Loucy (cell line): ENCODE results near the gene TNIP2.

Source experiments
- H2AFZ ChIP-seq: fragments of 200-600 bp; sonication (generic); 2 replicates; pipeline ENCODE4 v1.6.0; 2016; ENCODE audit warnings: antibody characterized with exemption, mild to moderate bottlenecking, low read length, moderate library complexity
- H3F3A ChIP-seq: fragments of 200-600 bp; 2 replicates; pipeline ENCODE4 v1.6.0; 2016; ENCODE audit warnings: antibody characterized with exemption, low read depth, mild to moderate bottlenecking
- H3K27me3 ChIP-seq: fragments of 200-600 bp; sonication (generic); 2 replicates; pipeline ENCODE4 v1.6.1; 2014; ENCODE audit warnings: low read length, mild to moderate bottlenecking; ENCODE audit not compliant: insufficient read depth, poor library complexity, severe bottlenecking
- H3K36me3 ChIP-seq: fragments of 200-600 bp; sonication (generic); 2 replicates; pipeline ENCODE4 v1.6.1; 2016; ENCODE audit warnings: low read length; ENCODE audit not compliant: insufficient read depth
- H3K4me1 ChIP-seq: fragments of 200-600 bp; sonication (generic); 2 replicates; pipeline ENCODE4 v1.5.1; 2014; ENCODE audit warnings: low read length, mild to moderate bottlenecking; ENCODE audit not compliant: insufficient read depth, poor library complexity, severe bottlenecking
- H3K4me2 ChIP-seq: fragments of 200-600 bp; sonication (generic); 2 replicates; pipeline ENCODE4 v1.6.0; 2014; ENCODE audit warnings: antibody characterized with exemption, low read length, low read depth, mild to moderate bottlenecking; ENCODE audit not compliant: poor library complexity, severe bottlenecking
- H3K4me3 ChIP-seq: fragments of 200-600 bp; sonication (generic); 2 replicates; pipeline ENCODE4 v1.5.1; 2014; ENCODE audit warnings: low read length, mild to moderate bottlenecking, mixed read lengths; ENCODE audit not compliant: poor library complexity, severe bottlenecking
- H3K79me2 ChIP-seq: fragments of 200-600 bp; sonication (generic); 2 replicates; pipeline ENCODE4 v1.6.1; 2014; ENCODE audit warnings: low read length; ENCODE audit not compliant: insufficient read depth
- H3K9ac ChIP-seq: fragments of 200-600 bp; sonication (generic); 2 replicates; pipeline ENCODE4 v1.6.0; 2014; ENCODE audit warnings: mild to moderate bottlenecking, low read depth, low read length, moderate library complexity; ENCODE audit not compliant: poor library complexity, severe bottlenecking
- H3K9me2 ChIP-seq: fragments of 200-600 bp; sonication (generic); replicated peaks from 2 replicates; pipeline ENCODE4 v1.6.1; 2016; ENCODE audit warnings: low read depth, low read length, mixed read lengths
- H3K9me3 ChIP-seq: fragments of 200-600 bp; sonication (generic); 2 replicates; pipeline ENCODE4 v1.6.1; 2014; ENCODE audit warnings: mild to moderate bottlenecking, antibody characterized with exemption, low read length, low read depth; ENCODE audit not compliant: insufficient read depth
- H4K20me1 ChIP-seq: fragments of 200-600 bp; sonication (generic); 2 replicates; pipeline ENCODE4 v1.6.0; 2014; ENCODE audit warnings: antibody characterized with exemption, low read length, mild to moderate bottlenecking; ENCODE audit not compliant: insufficient read depth, poor library complexity, severe bottlenecking
- CTCF ChIP-seq: fragments of 200-600 bp; sonication (generic); conservative IDR thresholded peaks from 2 replicates; pipeline ENCODE4 v1.5.1; 2014; ENCODE audit warnings: mild to moderate bottlenecking, antibody characterized with exemption, low read length
- EZH2phosphoT487 ChIP-seq: fragments of 200-600 bp; IDR thresholded peaks from 2 replicates; pipeline ENCODE4 v1.6.1; 2018; ENCODE audit warnings: antibody characterized with exemption, mild to moderate bottlenecking, moderate library complexity, borderline replicate concordance

The TNIP2 gene

GRCh38 chr4:2754848-2755819 is 1.0 kb downstream of the TNIP2 start:
- Histone ChIP-seq H3K4me1 (peaks cover 17% of the 10 kb centered on the region), H3K4me3 (peak overlapping the region; percentile 90), H3K36me3 (no peaks in the 10 kb centered on the region), H4K20me1 (peaks cover 18% of the 10 kb centered on the region), H3K27me3 (no peaks in the 10 kb centered on the region), H3K79me2 (peaks cover 45% of the 10 kb centered on the region), H2AFZ (peak overlapping the region; percentile 87; the same call in 1 of the 2 replicates), H3F3A (no peaks in the 10 kb centered on the region), H3K9ac (peak overlapping the region; percentile 90), H3K9me2 (no peaks in the 10 kb centered on the region), H3K4me2 (peak overlapping the region; percentile 92), H3K9me3 (no peaks in the 10 kb centered on the region)
- no peak for TF ChIP-seq CTCF
- TF ChIP-seq EZH2phosphoT487: no peak

GRCh38 chr4:2753436-2753835 is 2.7 kb downstream of the TNIP2 start:
- H3K4me2 ChIP-seq: peak overlapping the region; percentile 92
- no peak overlapping the region for H3K4me3 ChIP-seq
- H3K9me2 ChIP-seq: no peaks in the 10 kb centered on the region
- TF ChIP-seq EZH2phosphoT487: no peak
- no peak for TF ChIP-seq CTCF
- no peaks in the 10 kb centered on the region for H3K9me3 ChIP-seq
- H3K27me3 ChIP-seq: no peaks in the 10 kb centered on the region
- H3F3A ChIP-seq: no peaks in the 10 kb centered on the region
- H3K79me2 ChIP-seq: peaks cover 60% of the 10 kb centered on the region
- H3K4me1 ChIP-seq: peaks cover 17% of the 10 kb centered on the region
- H4K20me1 ChIP-seq: peaks cover 21% of the 10 kb centered on the region
- no peaks in the 10 kb centered on the region for H3K36me3 ChIP-seq
- no peak overlapping the region for H3K9ac ChIP-seq
- no peak overlapping the region for H2AFZ ChIP-seq

- Histone ChIP-seq H3K4me1 (peaks cover 26% of the 10 kb centered on the region), H3K4me2 (peak overlapping the region; percentile 29), H3K36me3 (peaks cover 19% of the 10 kb centered on the region; the same call in 1 of the 2 replicates), H3K79me2 (peaks cover 60% of the 10 kb centered on the region), H3K27me3 (no peaks in the 10 kb centered on the region), H3K4me3 (no peak overlapping the region), H3F3A (no peaks in the 10 kb centered on the region), H3K9ac (no peak overlapping the region), H4K20me1 (peaks cover 24% of the 10 kb centered on the region), H3K9me3 (no peaks in the 10 kb centered on the region), H3K9me2 (no peaks in the 10 kb centered on the region), H2AFZ (no peak overlapping the region)
- no peak for TF ChIP-seq CTCF
- TF ChIP-seq EZH2phosphoT487: no peak
Observed at GRCh38 chr4:2750719-2751605, 5.2 kb downstream of the TNIP2 start.
